Neural progenitor cell (in vitro differentiated cells): ENCODE measurements around the gene NLRP14. TPM values are rescaled to one million over a fixed set of nuclear protein-coding genes. Genes with fewer than 3 reads are reported as not detected.

Source experiments
- DNase-seq: peaks from one replicate; pipeline ENCODE4 v3.0.0-alpha.2; 2016; ENCODE audit warnings: low spot score
- H2AFZ ChIP-seq: fragments of 200-600 bp; sonication (generic); replicated peaks from 2 replicates; pipeline ENCODE4 v1.6.1; 2016; ENCODE audit warnings: antibody characterized with exemption
- H3F3A ChIP-seq: fragments of 200-600 bp; sonication (generic); 2 replicates; pipeline ENCODE4 v1.6.1; 2016; ENCODE audit warnings: antibody characterized with exemption, low read depth
- H3K27ac ChIP-seq: fragments of 200-600 bp; sonication (generic); 2 replicates; pipeline ENCODE4 v1.5.1; 2016; ENCODE audit warnings: mild to moderate bottlenecking
- H3K27me3 ChIP-seq: fragments of 200-600 bp; sonication (generic); 2 replicates; pipeline ENCODE4 v1.6.1; 2016; ENCODE audit warnings: mild to moderate bottlenecking, moderate library complexity
- H3K36me3 ChIP-seq: fragments of 200-600 bp; sonication (generic); 2 replicates; pipeline ENCODE4 v1.5.1; 2016
- H3K4me1 ChIP-seq: fragments of 200-600 bp; sonication (generic); 2 replicates; pipeline ENCODE4 v1.6.1; 2016; ENCODE audit warnings: mixed run types
- H3K4me2 ChIP-seq: fragments of 200-600 bp; sonication (generic); 2 replicates; pipeline ENCODE4 v1.6.1; 2016
- H3K4me3 ChIP-seq: fragments of 200-600 bp; sonication (generic); 2 replicates; pipeline ENCODE4 v1.5.1; 2016
- H3K79me2 ChIP-seq: fragments of 200-600 bp; sonication (generic); 2 replicates; pipeline ENCODE4 v1.6.1; 2016; ENCODE audit warnings: low read depth
- H3K9ac ChIP-seq: fragments of 200-600 bp; sonication (generic); 2 replicates; pipeline ENCODE4 v1.6.1; 2016
- H3K9me3 ChIP-seq: fragments of 200-600 bp; sonication (generic); 2 replicates; pipeline ENCODE4 v1.5.1; 2016; ENCODE audit warnings: low read depth
- H4K20me1 ChIP-seq: fragments of 200-600 bp; sonication (generic); 2 replicates; pipeline ENCODE4 v1.6.1; 2016; ENCODE audit warnings: low read depth
- H3K27ac Mint-ChIP-seq: 3 replicates; pipeline ENCODE4 v1.8.0; 2021; ENCODE audit warnings: mixed read lengths
- H3K27me3 Mint-ChIP-seq: 2 replicates; pipeline ENCODE4 v1.8.0; 2022; ENCODE audit warnings: low read depth, mild to moderate bottlenecking, inconsistent platforms, moderate library complexity, mixed read lengths; ENCODE audit not compliant: insufficient read depth
- H3K36me3 Mint-ChIP-seq: 3 replicates; pipeline ENCODE4 v1.8.0; 2021; ENCODE audit warnings: mixed read lengths
- H3K4me1 Mint-ChIP-seq: 3 replicates; pipeline ENCODE4 v1.8.0; 2021; ENCODE audit warnings: mixed read lengths
- H3K4me3 Mint-ChIP-seq: 3 replicates; pipeline ENCODE4 v1.8.0; 2021; ENCODE audit warnings: mild to moderate bottlenecking, moderate library complexity, mixed read lengths
- H3K9me3 Mint-ChIP-seq: 3 replicates; pipeline ENCODE4 v1.8.0; 2020; ENCODE audit warnings: mixed read lengths
- EZH2 ChIP-seq: fragments of 200-600 bp; sonication (generic); IDR thresholded peaks from 2 replicates; pipeline ENCODE4 v1.6.1; 2017; ENCODE audit warnings: antibody characterized with exemption, mild to moderate bottlenecking, moderate library complexity
- EZH2phosphoT487 ChIP-seq: fragments of 200-600 bp; sonication (generic); IDR thresholded peaks from 2 replicates; pipeline ENCODE4 v1.6.1; 2017; ENCODE audit warnings: antibody characterized with exemption
- total RNA-seq: library from RNA; depleted of rRNA; stranded (reverse); fragments of >200 nt; gene quantifications from 2 replicates; pipeline ENCODE4 v1.2.3, GENCODE V29; 2015; ENCODE audit warnings: low replicate concordance
- TF ChIP-seq, protein P1 (sequence below): fragments of 200-600 bp; sonication (generic); IDR thresholded peaks from 2 replicates; pipeline ENCODE4 v1.5.1; 2017; ENCODE audit warnings: antibody characterized with exemption, mild to moderate bottlenecking

The NLRP14 gene
- total RNA-seq, 1 donor from 2014 or later, result 1.8 TPM

GRCh38 chr11:6992457-6993417 lies 27.5 kb upstream of the NLRP14 start:
- Mint-ChIP-seq H3K4me3 (no peak overlapping the region), H3K9me3 (no peaks in the 10 kb centered on the region), H3K4me1 (peaks cover 11% of the 10 kb centered on the region), H3K27ac (no peak overlapping the region), H3K27me3 (no peaks in the 10 kb centered on the region), H3K36me3 (no peaks in the 10 kb centered on the region)
- Histone ChIP-seq H3K4me1 (no peaks in the 10 kb centered on the region), H3K27ac (no peak overlapping the region), H2AFZ (no peak overlapping the region), H3K79me2 (no peaks in the 10 kb centered on the region), H3K9ac (no peak overlapping the region), H4K20me1 (no peaks in the 10 kb centered on the region), H3K27me3 (no peaks in the 10 kb centered on the region), H3K9me3 (no peaks in the 10 kb centered on the region), H3K36me3 (no peaks in the 10 kb centered on the region), H3K4me3 (no peak overlapping the region), H3F3A (no peaks in the 10 kb centered on the region), H3K4me2 (no peak overlapping the region)
- DNase-seq, result no peak
- TF ChIP-seq EZH2, result no peak
- TF ChIP-seq, protein P1, sequence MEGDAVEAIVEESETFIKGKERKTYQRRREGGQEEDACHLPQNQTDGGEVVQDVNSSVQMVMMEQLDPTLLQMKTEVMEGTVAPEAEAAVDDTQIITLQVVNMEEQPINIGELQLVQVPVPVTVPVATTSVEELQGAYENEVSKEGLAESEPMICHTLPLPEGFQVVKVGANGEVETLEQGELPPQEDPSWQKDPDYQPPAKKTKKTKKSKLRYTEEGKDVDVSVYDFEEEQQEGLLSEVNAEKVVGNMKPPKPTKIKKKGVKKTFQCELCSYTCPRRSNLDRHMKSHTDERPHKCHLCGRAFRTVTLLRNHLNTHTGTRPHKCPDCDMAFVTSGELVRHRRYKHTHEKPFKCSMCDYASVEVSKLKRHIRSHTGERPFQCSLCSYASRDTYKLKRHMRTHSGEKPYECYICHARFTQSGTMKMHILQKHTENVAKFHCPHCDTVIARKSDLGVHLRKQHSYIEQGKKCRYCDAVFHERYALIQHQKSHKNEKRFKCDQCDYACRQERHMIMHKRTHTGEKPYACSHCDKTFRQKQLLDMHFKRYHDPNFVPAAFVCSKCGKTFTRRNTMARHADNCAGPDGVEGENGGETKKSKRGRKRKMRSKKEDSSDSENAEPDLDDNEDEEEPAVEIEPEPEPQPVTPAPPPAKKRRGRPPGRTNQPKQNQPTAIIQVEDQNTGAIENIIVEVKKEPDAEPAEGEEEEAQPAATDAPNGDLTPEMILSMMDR, result no peak
- TF ChIP-seq EZH2phosphoT487, result no peak

- Mint-ChIP-seq H3K4me1 (peaks cover 11% of the 10 kb centered on the region), H3K9me3 (no peaks in the 10 kb centered on the region), H3K4me3 (no peak overlapping the region), H3K27me3 (no peaks in the 10 kb centered on the region), H3K36me3 (peaks cover 15% of the 10 kb centered on the region), H3K27ac (no peak overlapping the region)
- H3K9ac ChIP-seq, result no peak overlapping the region
- no peak overlapping the region for H2AFZ ChIP-seq
- H3K27ac ChIP-seq, result no peak overlapping the region
- no peak for DNase-seq
- H4K20me1 ChIP-seq, result no peaks in the 10 kb centered on the region
- H3K4me2 ChIP-seq, result no peak overlapping the region
- TF ChIP-seq EZH2phosphoT487 (no peak), EZH2 (no peak)
- TF ChIP-seq, protein P1, result no peak
- H3K4me3 ChIP-seq, result no peak overlapping the region
- H3K4me1 ChIP-seq, result no peaks in the 10 kb centered on the region
- no peaks in the 10 kb centered on the region for H3F3A ChIP-seq
- no peaks in the 10 kb centered on the region for H3K27me3 ChIP-seq
- no peaks in the 10 kb centered on the region for H3K36me3 ChIP-seq
- H3K9me3 ChIP-seq, result no peaks in the 10 kb centered on the region
- no peaks in the 10 kb centered on the region for H3K79me2 ChIP-seq
These were observed 24.6 kb upstream of the NLRP14 start for GRCh38 chr11:6995703-6996102.

DNA sequence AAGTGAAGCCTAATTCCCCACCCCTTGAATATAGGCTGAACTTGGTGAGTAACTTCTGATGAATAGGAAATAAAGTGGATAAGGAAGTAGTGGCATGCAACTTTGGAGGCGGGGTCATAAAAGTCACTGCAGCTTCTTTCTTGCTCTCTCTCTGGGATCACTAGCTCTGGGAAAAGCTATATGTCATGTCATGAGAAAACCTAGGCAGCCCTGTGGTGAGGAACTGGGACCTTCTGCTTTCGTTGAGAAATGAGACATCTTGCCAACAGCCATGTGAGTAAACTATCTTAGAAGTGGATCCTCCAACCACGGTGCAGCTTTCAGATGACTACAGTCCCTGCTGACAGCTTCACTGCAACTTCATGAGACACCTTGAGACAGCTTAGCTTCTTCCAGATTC lies 15.8 kb upstream of the NLRP14 start:
- H3K4me3 ChIP-seq, result no peak overlapping the region
- H3K9ac ChIP-seq, result no peak overlapping the region
- no peak overlapping the region for H3K27ac Mint-ChIP-seq
- no peak overlapping the region for H3K4me2 ChIP-seq
- H3K9me3 ChIP-seq, result no peaks in the 10 kb centered on the region
- no peak overlapping the region for H2AFZ ChIP-seq
- no peaks in the 10 kb centered on the region for H3K27me3 Mint-ChIP-seq
- H3K27me3 ChIP-seq, result no peaks in the 10 kb centered on the region
- peaks cover 3% of the 10 kb centered on the region for H3K79me2 ChIP-seq
- no peak for DNase-seq
- no peaks in the 10 kb centered on the region for H3K4me1 ChIP-seq
- peaks cover 3% of the 10 kb centered on the region for H3F3A ChIP-seq
- TF ChIP-seq EZH2phosphoT487, result no peak
- TF ChIP-seq EZH2, result no peak
- TF ChIP-seq, protein P1, result no peak
- H3K9me3 Mint-ChIP-seq, result no peaks in the 10 kb centered on the region
- peaks cover 2% of the 10 kb centered on the region for H3K36me3 ChIP-seq
- H3K27ac ChIP-seq, result no peak overlapping the region
- no peaks in the 10 kb centered on the region for H3K4me1 Mint-ChIP-seq
- peaks cover 8% of the 10 kb centered on the region for H4K20me1 ChIP-seq
- peaks cover 24% of the 10 kb centered on the region for H3K36me3 Mint-ChIP-seq
- no peak overlapping the region for H3K4me3 Mint-ChIP-seq
